Measurements from ENCODE around the gene NPAS2. TPM values are rescaled to one million over a fixed set of nuclear protein-coding genes. Genes with fewer than 3 reads are reported as not detected.

Gene NPAS2
- total and polyA plus RNA-seq, 2 of the 8 experiments (the other 6 are each of a cell fraction or from before 2014, with no cell fraction given): 1.8 to 1.9 TPM

DNA sequence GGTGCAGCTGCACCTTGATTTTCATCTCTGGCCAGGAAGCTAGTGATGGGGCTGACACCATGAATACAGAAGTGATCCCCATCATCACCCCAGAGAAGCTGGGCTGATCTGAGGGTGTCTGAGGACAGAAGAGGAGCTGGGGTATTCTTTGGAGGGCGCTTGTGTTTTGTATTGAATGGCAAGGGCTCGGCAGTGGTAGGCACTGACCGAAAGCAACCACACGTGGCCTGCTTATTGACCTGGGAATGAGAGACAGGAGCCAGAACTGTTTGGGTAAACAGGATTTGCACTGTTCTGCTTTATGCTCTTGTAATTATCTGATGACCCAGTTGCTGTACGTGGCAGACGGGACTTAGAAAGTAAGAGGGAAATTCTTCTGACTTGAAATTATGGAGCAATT, 119.5 kb downstream of the NPAS2 start:
- Histone ChIP-seq H3K4me2 (ENCODE audit: insufficient read depth in 1 of 2, low read depth in 2 of 2, low read length in 2 of 2) (no peak overlapping the region), H3K14ac (ENCODE audit: insufficient read length) (no peak overlapping the region), H3K18ac (ENCODE audit: extremely low read depth, low read length) (no peak overlapping the region), H4K5ac (ENCODE audit: insufficient read length, low read depth, low read length) (no peak overlapping the region), H3K36me3 (ENCODE audit: control insufficient read depth in 2 of 4, insufficient read depth in 4 of 4, low read length in 3 of 4) (no peaks in the 10 kb centered on the region), H2BK20ac (ENCODE audit: low read length) (no peak overlapping the region), H2AK5ac (ENCODE audit: low read depth, low read length) (no peak overlapping the region), H3K9me3 (ENCODE audit: insufficient read depth in 2 of 2, low read depth in 1 of 2, low read length in 1 of 2) (no peaks in the 10 kb centered on the region; a peak in 1 of 4 replicates), H3K56ac (replicated peaks; ENCODE audit: insufficient read length, low read depth, low read length) (no peak overlapping the region), H2BK15ac (ENCODE audit: low read length) (no peak overlapping the region), H3K27me3 (replicated peaks in 1 of 4; ENCODE audit: control insufficient read depth in 3 of 4, extremely low read depth in 1 of 4, insufficient read depth in 3 of 4, low read length in 3 of 4) (no peaks in the 10 kb centered on the region), H2BK12ac (ENCODE audit: low read depth, low read length) (no peak overlapping the region), H4K91ac (replicated peaks; ENCODE audit: insufficient read length, low read length) (no peak overlapping the region), H3K4me1 (replicated peaks in 1 of 4; ENCODE audit: control insufficient read depth in 3 of 4, insufficient read depth in 4 of 4, low read length in 3 of 4) (no peaks in the 10 kb centered on the region), H3K27ac (ENCODE audit: low read depth, low read length) (no peak overlapping the region), H4K20me1 (replicated peaks in 1 of 2; ENCODE audit: control insufficient read depth in 1 of 2, insufficient read depth in 2 of 2, low read length in 2 of 2) (no peaks in the 10 kb centered on the region), H3K79me2 (ENCODE audit: control insufficient read depth in 1 of 2, insufficient read depth in 2 of 2, low read length in 2 of 2) (no peaks in the 10 kb centered on the region), H2BK5ac (ENCODE audit: low read depth, low read length) (no peak overlapping the region), H3K4ac (replicated peaks; ENCODE audit: insufficient read length, low read depth, low read length) (no peak overlapping the region), H3K9ac (replicated peaks in 1 of 4; ENCODE audit: extremely low read depth in 1 of 4, low read depth in 3 of 4, low read length in 3 of 4) (no peak overlapping the region), H2AFZ (ENCODE audit: low read length) (no peak overlapping the region), H3K79me1 (ENCODE audit: low read depth, low read length) (no peaks in the 10 kb centered on the region), H3K23ac (ENCODE audit: insufficient read length) (no peak overlapping the region), H4K8ac (ENCODE audit: extremely low read depth, insufficient read depth, low read length) (no peak overlapping the region), H2BK120ac (replicated peaks; ENCODE audit: low read depth, low read length) (no peak overlapping the region), H3K4me3 (ENCODE audit: extremely low read depth in 1 of 4, insufficient read depth in 2 of 4, low read depth in 3 of 4, low read length in 4 of 4) (no peak overlapping the region), H3K23me2 (ENCODE audit: low read depth, low read length) (no peaks in the 10 kb centered on the region)
- DNase-seq (ENCODE audit: low read depth in 1 of 2, low spot score in 2 of 2): no peak
- CTCF ChIA-PET (ENCODE audit: partially characterized antibody): interaction anchor here (0.6 to 2.9 kb wide), 5 partner anchors 11 to 46 kb away, joined by 3 to 13 read pairs (median 3); no protein-coding TSS in a partner anchor
- 89% methylated on average over 6 of the region's 6 CpGs; no CpG with 5 or more reads in 1 of the 2 experiments for WGBS, 2 experiments (ENCODE audit: extremely low coverage in 1 of 2, insufficient coverage in 1 of 2, insufficient read length in 1 of 2, insufficient replicate concordance in 2 of 2, low coverage in 1 of 2, low lambda C conversion rate in 2 of 2, missing lambda C conversion rate in 1 of 2)
- FAIRE-seq: no peak
- POLR2A ChIA-PET (ENCODE audit: partially characterized antibody): interaction anchor here (2.1 kb wide), 1 partner anchor 62 kb away, joined by 6 read pairs; the partner anchor contains the start of gene RPL31
- TF ChIP-seq SP2 (IDR thresholded peaks at IDR 0.05; ENCODE audit: low read length) (no peak), KDM1A (IDR thresholded peaks at IDR 0.05; ENCODE audit: borderline replicate concordance, low read length) (no peak), SIRT6 (IDR thresholded peaks at IDR 0.05; ENCODE audit: low read length) (no peak), PHF8 (conservative IDR thresholded peaks at IDR 0.05; ENCODE audit: low read depth, low read length) (no peak), CBX5 (IDR thresholded peaks at IDR 0.05; ENCODE audit: low read depth, low read length) (no peak), TBP (IDR thresholded peaks at IDR 0.05; ENCODE audit: low read depth, low read length) (no peak), RNF2 (IDR thresholded peaks at IDR 0.05; ENCODE audit: borderline replicate concordance, low read depth, low read length, missing control alignments, poor library complexity, severe bottlenecking) (no peak), SRF (IDR thresholded peaks at IDR 0.05; ENCODE audit: low read depth, low read length) (no peak), CREB1 (IDR thresholded peaks at IDR 0.05) (no peak), EP300 (IDR thresholded peaks at IDR 0.05; ENCODE audit: borderline replicate concordance in 1 of 2, low read depth in 2 of 2, low read length in 2 of 2) (no peak), SIN3A (conservative IDR thresholded peaks at IDR 0.05 in 1 of 2, IDR thresholded peaks at IDR 0.05 in 1 of 2; ENCODE audit: low read depth in 1 of 2, low read length in 2 of 2) (no peak), POU5F1 (IDR thresholded peaks at IDR 0.05; ENCODE audit: low read depth, low read length) (no peak), BACH1 (IDR thresholded peaks at IDR 0.05; ENCODE audit: low read length) (no peak)
- TF ChIP-seq, protein P1, sequence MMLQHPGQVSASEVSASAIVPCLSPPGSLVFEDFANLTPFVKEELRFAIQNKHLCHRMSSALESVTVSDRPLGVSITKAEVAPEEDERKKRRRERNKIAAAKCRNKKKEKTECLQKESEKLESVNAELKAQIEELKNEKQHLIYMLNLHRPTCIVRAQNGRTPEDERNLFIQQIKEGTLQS (IDR thresholded peaks at IDR 0.05; ENCODE audit: insufficient read depth, low read depth, low read length): no peak

Data from H1 (cell line).